Gastrocnemius medialis (tissue), 4 donors: ENCODE results near the gene ANGEL1.

Source experiments
- POLR2A ChIP-seq, 2 donors: fragments of 450-650 bp; IDR thresholded peaks; one replicate each; pipeline ENCODE4 v1.6.1; 2017; ENCODE audit warnings: antibody characterized with exemption in 2 of 2, mild to moderate bottlenecking in 2 of 2, moderate library complexity in 2 of 2
- TF ChIP-seq, protein P1 (sequence below), 5 experiments: fragments of 450-650 bp in 3 of 5; fragments of 200-600 bp in 2 of 5; sonication (generic) in 2 of 5; IDR thresholded peaks in 4 of 5; conservative IDR thresholded peaks in 1 of 5; 1 replicate in 4 of 5; 2 replicates in 1 of 5; pipeline ENCODE4 v1.5.1; 2016 to 2019; ENCODE audit warnings: antibody characterized with exemption in 5 of 5, mild to moderate bottlenecking in 3 of 5, moderate library complexity in 3 of 5

DNA sequence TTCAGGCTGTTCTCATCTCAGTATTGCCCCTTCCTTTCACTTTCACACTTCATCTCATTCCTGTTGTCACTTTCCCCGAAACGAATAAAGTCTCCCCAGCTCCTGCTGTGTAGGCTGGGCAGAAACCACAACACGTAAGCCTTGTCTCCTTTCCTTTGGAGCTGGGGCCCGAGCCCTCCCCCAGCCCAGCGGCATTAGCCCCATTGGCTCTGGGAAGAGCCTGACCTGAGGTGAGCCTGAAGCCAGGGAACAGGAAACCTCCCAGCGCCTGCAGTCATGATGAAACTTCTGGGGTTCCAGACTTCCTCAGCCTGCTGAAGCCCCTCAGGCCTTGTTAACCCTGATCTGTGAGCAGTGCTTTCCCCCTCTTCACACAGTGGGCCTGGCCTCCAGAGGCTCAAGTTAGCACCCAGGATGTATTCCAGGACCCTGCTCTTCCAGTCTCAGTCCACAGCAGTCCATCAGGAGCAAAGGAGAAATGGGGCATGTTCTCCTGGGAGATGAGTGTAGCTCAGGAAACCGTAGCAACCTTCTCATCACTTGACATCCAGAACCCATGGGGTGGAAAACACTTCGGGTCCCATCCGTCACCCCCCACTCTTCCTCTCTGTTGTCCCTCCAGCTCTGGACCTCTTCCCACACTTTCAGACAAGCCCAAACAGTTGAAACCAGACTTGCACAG, 29.7 kb downstream of the ANGEL1 start:
- TF ChIP-seq POLR2A (IDR thresholded peaks at IDR 0.05): no peak
- TF ChIP-seq, protein P1, sequence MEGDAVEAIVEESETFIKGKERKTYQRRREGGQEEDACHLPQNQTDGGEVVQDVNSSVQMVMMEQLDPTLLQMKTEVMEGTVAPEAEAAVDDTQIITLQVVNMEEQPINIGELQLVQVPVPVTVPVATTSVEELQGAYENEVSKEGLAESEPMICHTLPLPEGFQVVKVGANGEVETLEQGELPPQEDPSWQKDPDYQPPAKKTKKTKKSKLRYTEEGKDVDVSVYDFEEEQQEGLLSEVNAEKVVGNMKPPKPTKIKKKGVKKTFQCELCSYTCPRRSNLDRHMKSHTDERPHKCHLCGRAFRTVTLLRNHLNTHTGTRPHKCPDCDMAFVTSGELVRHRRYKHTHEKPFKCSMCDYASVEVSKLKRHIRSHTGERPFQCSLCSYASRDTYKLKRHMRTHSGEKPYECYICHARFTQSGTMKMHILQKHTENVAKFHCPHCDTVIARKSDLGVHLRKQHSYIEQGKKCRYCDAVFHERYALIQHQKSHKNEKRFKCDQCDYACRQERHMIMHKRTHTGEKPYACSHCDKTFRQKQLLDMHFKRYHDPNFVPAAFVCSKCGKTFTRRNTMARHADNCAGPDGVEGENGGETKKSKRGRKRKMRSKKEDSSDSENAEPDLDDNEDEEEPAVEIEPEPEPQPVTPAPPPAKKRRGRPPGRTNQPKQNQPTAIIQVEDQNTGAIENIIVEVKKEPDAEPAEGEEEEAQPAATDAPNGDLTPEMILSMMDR (IDR thresholded peaks at IDR 0.05 in 4 of 5, conservative IDR thresholded peaks at IDR 0.05 in 1 of 5): no peak
